Caco-2 (cell line): Measurements from ENCODE around the gene SNX32. TPM values are rescaled to one million over a fixed set of nuclear protein-coding genes. Genes with fewer than 3 reads are reported as not detected.

Experiments used
- BruUV-seq: library from RNA; stranded (reverse); fragments of 400-500 nt; replicated peaks from 2 replicates; lab custom pipeline; 2021; lab: Mats Ljungman, UMichigan
- CTCF ChIA-PET: fragments of 300-600 bp; sonication (Branson Sonifier 250); formaldehyde crosslinking; loops from one replicate; lab custom pipeline; 2022; ENCODE audit warnings: antibody characterized with exemption; lab: Charles Lee
- POLR2A ChIA-PET: fragments of 300-600 bp; sonication (Branson Sonifier 250); formaldehyde crosslinking; loops from one replicate; lab custom pipeline; 2022; ENCODE audit warnings: antibody characterized with exemption; lab: Charles Lee
- DNase-seq, 2 experiments: peaks; one replicate each; pipeline versions ENCODE4 v3.0.0 to v3.0.0-alpha.2; 2020 to 2022
- H3K27me3 ChIP-seq: replicated peaks from 2 replicates; pipeline ENCODE4 v1.6.0; 2011; ENCODE audit warnings: low read length; ENCODE audit not compliant: control insufficient read depth, insufficient read depth
- H3K36me3 ChIP-seq: 2 replicates; pipeline ENCODE4 v1.5.1; 2011; ENCODE audit warnings: low read length; ENCODE audit not compliant: control insufficient read depth, insufficient read depth
- H3K4me1 ChIP-seq: fragments of 250-450 bp; sonication (Bioruptor Pico); 2 replicates; pipeline ENCODE4 v1.5.1; 2020; ENCODE audit warnings: mild to moderate bottlenecking
- H3K4me3 ChIP-seq: 2 replicates; pipeline ENCODE4 v1.5.1; 2011; ENCODE audit warnings: low read depth, mild to moderate bottlenecking, control low read depth, low read length
- H3K9me3 ChIP-seq: fragments of 250-450 bp; sonication (Bioruptor Pico); 2 replicates; pipeline ENCODE4 v1.5.1; 2020; ENCODE audit warnings: mild to moderate bottlenecking, moderate library complexity
- H3K27ac Mint-ChIP-seq: one replicate; pipeline ENCODE4 v1.8.0; 2022; ENCODE audit warnings: mixed read lengths; ENCODE audit not compliant: unreplicated experiment
- H3K27me3 Mint-ChIP-seq: one replicate; pipeline ENCODE4 v1.8.0; 2022; ENCODE audit warnings: mixed read lengths; ENCODE audit not compliant: insufficient read depth, unreplicated experiment
- H3K36me3 Mint-ChIP-seq: one replicate; pipeline ENCODE4 v1.8.0; 2022; ENCODE audit warnings: mild to moderate bottlenecking, mixed read lengths; ENCODE audit not compliant: insufficient read depth, unreplicated experiment
- H3K4me1 Mint-ChIP-seq: one replicate; pipeline ENCODE4 v1.8.0; 2022; ENCODE audit warnings: low read depth, mixed read lengths; ENCODE audit not compliant: unreplicated experiment
- H3K4me3 Mint-ChIP-seq: one replicate; pipeline ENCODE4 v1.8.0; 2022; ENCODE audit warnings: mild to moderate bottlenecking, moderate library complexity, mixed read lengths; ENCODE audit not compliant: unreplicated experiment
- H3K9me3 Mint-ChIP-seq: one replicate; pipeline ENCODE4 v1.8.0; 2022; ENCODE audit warnings: mixed read lengths; ENCODE audit not compliant: unreplicated experiment
- intact Hi-C: fragments of 100-400 bp; cut with micrococcal nuclease; formaldehyde crosslinking; loops from one replicate; pipeline ENCODE4 v1.10.0; 2022; ENCODE audit not compliant: unreplicated experiment
- total RNA-seq: library from RNA; stranded (reverse); gene quantifications from 2 replicates; pipeline ENCODE4 v1.2.3, GENCODE V29; 2022
- TF ChIP-seq, protein P1 (sequence below), 2 experiments: fragments of 200-600 bp in 1 of 2; IDR thresholded peaks; 1 replicate in 1 of 2; 2 replicates in 1 of 2; pipeline versions ENCODE4 v1.5.1 to v1.8.0; 2011 to 2022; ENCODE audit warnings: antibody characterized with exemption in 1 of 2, control low read depth in 1 of 2, inconsistent platforms in 1 of 2, low read depth in 1 of 2, low read length in 1 of 2, mild to moderate bottlenecking in 1 of 2, moderate library complexity in 1 of 2; ENCODE audit not compliant: insufficient read depth in 1 of 2, severe bottlenecking in 1 of 2, unreplicated experiment in 1 of 2

SNX32 gene
- total RNA-seq, 1 experiment from 2014 or later: not detected

DNA sequence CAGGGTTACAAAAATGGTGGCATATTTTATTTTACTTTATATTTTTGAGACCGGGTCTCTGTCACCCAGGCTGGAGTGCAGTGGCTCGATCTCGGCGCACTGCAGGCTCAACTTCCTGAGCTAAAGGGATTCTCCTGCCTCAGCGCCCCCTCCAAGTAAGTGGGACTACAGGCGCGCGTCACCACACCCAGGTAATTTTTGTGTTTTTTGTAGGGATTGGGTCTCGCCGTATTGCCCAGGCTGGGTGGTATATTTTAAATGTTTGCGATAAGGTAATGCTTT is 67.1 kb downstream of the SNX32 start:
- H3K9me3 Mint-ChIP-seq: no peaks in the 10 kb centered on the region
- intact Hi-C loops: loop anchor here (1.0 kb wide), 2 partner anchors 10 to 13 kb away; partner anchors contain the start of gene FIBP
- TF ChIP-seq, protein P1, sequence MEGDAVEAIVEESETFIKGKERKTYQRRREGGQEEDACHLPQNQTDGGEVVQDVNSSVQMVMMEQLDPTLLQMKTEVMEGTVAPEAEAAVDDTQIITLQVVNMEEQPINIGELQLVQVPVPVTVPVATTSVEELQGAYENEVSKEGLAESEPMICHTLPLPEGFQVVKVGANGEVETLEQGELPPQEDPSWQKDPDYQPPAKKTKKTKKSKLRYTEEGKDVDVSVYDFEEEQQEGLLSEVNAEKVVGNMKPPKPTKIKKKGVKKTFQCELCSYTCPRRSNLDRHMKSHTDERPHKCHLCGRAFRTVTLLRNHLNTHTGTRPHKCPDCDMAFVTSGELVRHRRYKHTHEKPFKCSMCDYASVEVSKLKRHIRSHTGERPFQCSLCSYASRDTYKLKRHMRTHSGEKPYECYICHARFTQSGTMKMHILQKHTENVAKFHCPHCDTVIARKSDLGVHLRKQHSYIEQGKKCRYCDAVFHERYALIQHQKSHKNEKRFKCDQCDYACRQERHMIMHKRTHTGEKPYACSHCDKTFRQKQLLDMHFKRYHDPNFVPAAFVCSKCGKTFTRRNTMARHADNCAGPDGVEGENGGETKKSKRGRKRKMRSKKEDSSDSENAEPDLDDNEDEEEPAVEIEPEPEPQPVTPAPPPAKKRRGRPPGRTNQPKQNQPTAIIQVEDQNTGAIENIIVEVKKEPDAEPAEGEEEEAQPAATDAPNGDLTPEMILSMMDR (IDR thresholded peaks at IDR 0.05; ENCODE audit: insufficient read depth in 1 of 2, low read depth in 1 of 2, low read length in 1 of 2, severe bottlenecking in 1 of 2, unreplicated experiment in 1 of 2): no peak

DNA sequence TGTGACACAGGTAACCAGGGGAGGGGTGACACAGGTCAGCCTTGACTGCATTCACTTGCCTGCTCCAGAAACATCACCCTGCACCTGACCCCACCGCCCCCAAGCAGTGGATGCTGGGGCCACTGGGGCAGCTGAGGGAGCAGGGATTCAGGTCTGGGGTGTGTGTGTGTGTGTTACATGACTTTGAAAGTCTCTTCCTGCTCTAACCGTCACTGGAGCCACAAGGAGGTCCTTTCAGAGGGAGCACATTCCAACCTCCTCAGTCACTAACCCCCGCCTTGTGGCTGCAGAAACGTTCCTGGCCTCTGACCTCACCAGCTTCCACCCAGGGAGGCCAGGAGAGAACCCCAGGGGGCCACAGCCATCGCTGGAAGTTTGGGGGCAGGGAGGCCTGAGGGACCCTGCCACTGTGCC is 69.3 kb downstream of the SNX32 start:
- H3K27ac Mint-ChIP-seq: peak overlapping the region; percentile 58

More for the DNA sequence above, 67.1 kb downstream of the SNX32 start:
- Histone ChIP-seq H3K9me3 (no peaks in the 10 kb centered on the region), H3K36me3 (no peaks in the 10 kb centered on the region), H3K27me3 (no peaks in the 10 kb centered on the region; the same call in 1 of the 2 replicates), H3K4me1 (peaks cover 29% of the 10 kb centered on the region), H3K4me3 (peak overlapping the region; percentile 75)
- Mint-ChIP-seq H3K27me3 (no peaks in the 10 kb centered on the region), H3K27ac (peak overlapping the region; percentile 35), H3K36me3 (peaks cover 13% of the 10 kb centered on the region), H3K4me1 (peaks cover 22% of the 10 kb centered on the region), H3K4me3 (peak overlapping the region; percentile 79)
- POLR2A ChIA-PET: interaction anchor here (0.6 to 2.7 kb wide), 4 partner anchors 8 to 42 kb away, joined by 3 to 27 read pairs (median 4); partner anchors contain the start of gene CCDC85B
- CTCF ChIA-PET: interaction anchor here (1.0 to 4.3 kb wide), 4 partner anchors 10 to 16 kb away, joined by 7 to 36 read pairs (median 20); partner anchors contain the start of genes CCDC85B and FIBP
- no peak for DNase-seq
- BruUV-seq: TSS peak; percentile 85

More for the DNA sequence above, 69.3 kb downstream of the SNX32 start:
- no peak overlapping the region for H3K4me3 Mint-ChIP-seq
- peaks cover 29% of the 10 kb centered on the region for H3K4me1 ChIP-seq
- H3K27me3 ChIP-seq: no peaks in the 10 kb centered on the region; the same call in 1 of the 2 replicates
- H3K4me3 ChIP-seq: no peak overlapping the region
- POLR2A ChIA-PET: interaction anchor here (1.0 kb wide), 1 partner anchor 12 kb away, joined by 4 read pairs; no protein-coding TSS in a partner anchor
- CTCF ChIA-PET: interaction anchor here (3.8 kb wide), 1 partner anchor 15 kb away, joined by 36 read pairs; the partner anchor contains the start of gene FIBP
- no peaks in the 10 kb centered on the region for H3K27me3 Mint-ChIP-seq
- H3K4me1 Mint-ChIP-seq: peaks cover 22% of the 10 kb centered on the region
- intact Hi-C loops: no loop called here
- BruUV-seq: no TSS peak
- H3K36me3 Mint-ChIP-seq: peaks cover 13% of the 10 kb centered on the region
- DNase-seq: peak; percentile 62 to 78
- H3K9me3 ChIP-seq: no peaks in the 10 kb centered on the region
- TF ChIP-seq, protein P1 (IDR thresholded peaks at IDR 0.05; ENCODE audit: insufficient read depth in 1 of 2, low read depth in 1 of 2, low read length in 1 of 2, severe bottlenecking in 1 of 2, unreplicated experiment in 1 of 2): no peak
- no peaks in the 10 kb centered on the region for H3K36me3 ChIP-seq
- no peaks in the 10 kb centered on the region for H3K9me3 Mint-ChIP-seq

Other genes starting within 250 kb of the SNX32 start
- gene KCNK7, start 238.2 kb upstream of the SNX32 start, total RNA-seq: 0.39 and 0.49 TPM in 2 replicates
- 80.5 and 89.2 TPM in 2 replicates for gene MAP3K11, start 219.7 kb upstream of the SNX32 start, total RNA-seq
- 52.7 and 52.8 TPM in 2 replicates for gene PCNX3, start 218.2 kb upstream of the SNX32 start, total RNA-seq
- gene SIPA1, start 195.9 kb upstream of the SNX32 start, total RNA-seq: 30.5 and 35.1 TPM in 2 replicates
- gene RELA, start 171.0 kb upstream of the SNX32 start, total RNA-seq: 51.2 and 54.9 TPM in 2 replicates
- gene KAT5, start 121.7 kb upstream of the SNX32 start, total RNA-seq: 60.2 and 70.1 TPM in 2 replicates
- gene RNASEH2C, start 113.2 kb upstream of the SNX32 start, total RNA-seq: 66.7 and 76.4 TPM in 2 replicates
- 18.2 and 19.3 TPM in 2 replicates for gene AP5B1, start 53.0 kb upstream of the SNX32 start, total RNA-seq
- 19.5 and 21.2 TPM in 2 replicates for gene OVOL1, start 46.9 kb upstream of the SNX32 start, total RNA-seq
- 960 and 1,056 TPM in 2 replicates for gene CFL1, start 24.2 kb downstream of the SNX32 start, total RNA-seq
- gene MUS81, start 26.5 kb downstream of the SNX32 start, total RNA-seq: 74.1 and 74.6 TPM in 2 replicates
- gene EFEMP2, start 38.8 kb downstream of the SNX32 start, total RNA-seq: 1.3 and 1.4 TPM in 2 replicates
- gene CTSW, start 45.9 kb downstream of the SNX32 start, total RNA-seq: not detected in 2 replicates
- gene FIBP, start 54.5 kb downstream of the SNX32 start, total RNA-seq: 56.8 and 61.5 TPM in 2 replicates
- gene CCDC85B, start 56.7 kb downstream of the SNX32 start, total RNA-seq: 13.3 and 14.7 TPM in 2 replicates
- gene FOSL1, start 66.4 kb downstream of the SNX32 start, total RNA-seq: 2.7 and 3.9 TPM in 2 replicates
- gene C11orf68, start 85.1 kb downstream of the SNX32 start, total RNA-seq: 19.7 and 20.1 TPM in 2 replicates
- gene DRAP1, start 85.5 kb downstream of the SNX32 start, total RNA-seq: 91.0 and 93.1 TPM in 2 replicates
- gene TSGA10IP, start 111.5 kb downstream of the SNX32 start, total RNA-seq: 0.79 TPM in 1 of 2 replicates, not detected in the other
- gene SART1, start 127.8 kb downstream of the SNX32 start, total RNA-seq: 78.0 and 84.5 TPM in 2 replicates
- gene EIF1AD, start 168.2 kb downstream of the SNX32 start, total RNA-seq: 51.2 and 55.3 TPM in 2 replicates
- 295 and 300 TPM in 2 replicates for gene BANF1, start 168.5 kb downstream of the SNX32 start, total RNA-seq
- gene CST6, start 178.0 kb downstream of the SNX32 start, total RNA-seq: not detected in 2 replicates
- gene CATSPER1, start 192.5 kb downstream of the SNX32 start, total RNA-seq: not detected in 2 replicates
- not detected in 2 replicates for gene GAL3ST3, start 215.2 kb downstream of the SNX32 start, total RNA-seq
- gene SF3B2, start 218.4 kb downstream of the SNX32 start, total RNA-seq: 224 and 225 TPM in 2 replicates
- 82.2 and 95.2 TPM in 2 replicates for gene PACS1, start 236.3 kb downstream of the SNX32 start, total RNA-seq